Brain microvascular endothelial cell (primary cell): ENCODE measurements around the gene DCLK1.
A peak's percentile ranks its signal among the peaks of the same experiment; 100 is the strongest.

Source experiments
- DNase-seq: peaks from one replicate; pipeline ENCODE4 v3.0.0-alpha.2; 2020
- H3K27ac ChIP-seq: fragments of 250-450 bp; sonication (Bioruptor Pico); 2 replicates; pipeline ENCODE4 v1.5.1; 2020; ENCODE audit warnings: mild to moderate bottlenecking, moderate library complexity
- H3K27me3 ChIP-seq: fragments of 250-450 bp; sonication (Bioruptor Pico); replicated peaks from 2 replicates; pipeline ENCODE4 v1.5.1; 2020; ENCODE audit warnings: mild to moderate bottlenecking
- H3K36me3 ChIP-seq: fragments of 250-450 bp; sonication (Bioruptor Pico); replicated peaks from 2 replicates; pipeline ENCODE4 v1.5.1; 2020; ENCODE audit warnings: mild to moderate bottlenecking
- H3K4me3 ChIP-seq: 2 replicates; pipeline ENCODE4 v1.5.1; 2011; ENCODE audit warnings: low read depth, mild to moderate bottlenecking, control low read depth, low read length, moderate library complexity
- CTCF ChIP-seq: IDR thresholded peaks from 2 replicates; pipeline ENCODE4 v1.5.1; 2011; ENCODE audit warnings: low read depth, mild to moderate bottlenecking, moderate library complexity, low read length, control low read depth, inconsistent platforms; ENCODE audit errors: missing control alignments
- in situ Hi-C: cut with HindIII; loops from 2 replicates; pipeline ENCODE4 v1.10.0; 2017; ENCODE audit warnings: low sequenced_read_pairs, low pct_ligation_motif_present

DCLK1 gene

GRCh38 chr13:36101157-36101556, 30.0 kb downstream of the DCLK1 start:
- Histone ChIP-seq H3K27me3 (no peaks in the 10 kb centered on the region), H3K36me3 (no peaks in the 10 kb centered on the region), H3K4me3 (no peak overlapping the region), H3K27ac (no peak overlapping the region)
- in situ Hi-C loops = no loop called here
- no peak for DNase-seq
- TF ChIP-seq CTCF = no peak

GRCh38 chr13:36098080-36098479, 33.1 kb downstream of the DCLK1 start:
- no peak for TF ChIP-seq CTCF
- Histone ChIP-seq H3K27ac (no peak overlapping the region), H3K27me3 (no peaks in the 10 kb centered on the region), H3K4me3 (no peak overlapping the region), H3K36me3 (no peaks in the 10 kb centered on the region)
- in situ Hi-C loops = no loop called here
- DNase-seq = no peak

- no peaks in the 10 kb centered on the region for H3K36me3 ChIP-seq
- TF ChIP-seq CTCF = no peak
- DNase-seq = no peak
- no peak overlapping the region for H3K4me3 ChIP-seq
- no peaks in the 10 kb centered on the region for H3K27me3 ChIP-seq
- H3K27ac ChIP-seq = no peak overlapping the region
- in situ Hi-C loops = no loop called here
Observed at GRCh38 chr13:36096461-36097416, 34.4 kb downstream of the DCLK1 start.

GRCh38 chr13:36094478-36094877, 36.7 kb downstream of the DCLK1 start:
- H3K27ac ChIP-seq = no peak overlapping the region
- in situ Hi-C loops = no loop called here
- no peaks in the 10 kb centered on the region for H3K27me3 ChIP-seq
- no peak for DNase-seq
- no peak for TF ChIP-seq CTCF
- no peak overlapping the region for H3K4me3 ChIP-seq
- H3K36me3 ChIP-seq = no peaks in the 10 kb centered on the region

GRCh38 chr13:36090592-36090991, 40.6 kb downstream of the DCLK1 start:
- no peak for TF ChIP-seq CTCF
- H3K4me3 ChIP-seq = no peak overlapping the region
- H3K27me3 ChIP-seq = no peaks in the 10 kb centered on the region
- no peaks in the 10 kb centered on the region for H3K36me3 ChIP-seq
- DNase-seq = peak; percentile 68
- in situ Hi-C loops = no loop called here
- peak overlapping the region; percentile 24 for H3K27ac ChIP-seq

- TF ChIP-seq CTCF = no peak
- no peaks in the 10 kb centered on the region for H3K27me3 ChIP-seq
- H3K4me3 ChIP-seq = no peak overlapping the region
- H3K27ac ChIP-seq = no peak overlapping the region
- no peaks in the 10 kb centered on the region for H3K36me3 ChIP-seq
- in situ Hi-C loops = no loop called here
- no peak for DNase-seq
Observed at GRCh38 chr13:36089130-36089647, 42.0 kb downstream of the DCLK1 start.
